ENCODE data around the gene ITGAX. TPM values are rescaled to one million over a fixed set of nuclear protein-coding genes. Genes with fewer than 3 reads are reported as not detected.

ITGAX gene
- total and polyA plus RNA-seq, 8 donors, result 0.56 to 21.5 (median 1.9) TPM

DNA sequence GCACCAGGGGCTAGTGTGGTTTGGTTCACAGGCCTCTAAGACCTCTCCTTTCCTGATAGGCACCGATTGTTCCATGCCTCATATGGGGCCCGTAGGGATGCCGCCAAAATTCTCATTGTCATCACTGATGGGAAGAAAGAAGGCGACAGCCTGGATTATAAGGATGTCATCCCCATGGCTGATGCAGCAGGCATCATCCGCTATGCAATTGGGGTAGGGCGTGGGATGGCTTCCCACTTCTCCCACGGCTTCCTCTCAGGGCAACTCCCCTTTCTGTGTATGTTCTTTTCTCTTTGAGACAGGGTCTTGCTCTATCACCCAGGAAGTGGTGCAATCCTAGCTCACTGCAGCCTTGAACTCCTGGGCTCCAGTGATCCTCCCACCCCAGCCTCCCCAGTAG, 5.3 kb downstream of the ITGAX start:
- Histone ChIP-seq H3K4me1 (no peaks in the 10 kb centered on the region), H3K27ac (no peak overlapping the region), H3K9me3 (no peaks in the 10 kb centered on the region), H3K27me3 (no peaks in the 10 kb centered on the region), H3K36me3 (no peaks in the 10 kb centered on the region), H3K4me3 (no peak overlapping the region)
- intact Hi-C loops (cut with DNase I), result no loop called here
- TF ChIP-seq, protein P1, sequence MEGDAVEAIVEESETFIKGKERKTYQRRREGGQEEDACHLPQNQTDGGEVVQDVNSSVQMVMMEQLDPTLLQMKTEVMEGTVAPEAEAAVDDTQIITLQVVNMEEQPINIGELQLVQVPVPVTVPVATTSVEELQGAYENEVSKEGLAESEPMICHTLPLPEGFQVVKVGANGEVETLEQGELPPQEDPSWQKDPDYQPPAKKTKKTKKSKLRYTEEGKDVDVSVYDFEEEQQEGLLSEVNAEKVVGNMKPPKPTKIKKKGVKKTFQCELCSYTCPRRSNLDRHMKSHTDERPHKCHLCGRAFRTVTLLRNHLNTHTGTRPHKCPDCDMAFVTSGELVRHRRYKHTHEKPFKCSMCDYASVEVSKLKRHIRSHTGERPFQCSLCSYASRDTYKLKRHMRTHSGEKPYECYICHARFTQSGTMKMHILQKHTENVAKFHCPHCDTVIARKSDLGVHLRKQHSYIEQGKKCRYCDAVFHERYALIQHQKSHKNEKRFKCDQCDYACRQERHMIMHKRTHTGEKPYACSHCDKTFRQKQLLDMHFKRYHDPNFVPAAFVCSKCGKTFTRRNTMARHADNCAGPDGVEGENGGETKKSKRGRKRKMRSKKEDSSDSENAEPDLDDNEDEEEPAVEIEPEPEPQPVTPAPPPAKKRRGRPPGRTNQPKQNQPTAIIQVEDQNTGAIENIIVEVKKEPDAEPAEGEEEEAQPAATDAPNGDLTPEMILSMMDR (IDR thresholded peaks at IDR 0.05), result no peak
- no peak for ATAC-seq
- no peak for FAIRE-seq
- no peak for DNase-seq
- WGBS, 2 donors, result 82 to 86% methylated on average over 7 of the region's 7 CpGs

DNA sequence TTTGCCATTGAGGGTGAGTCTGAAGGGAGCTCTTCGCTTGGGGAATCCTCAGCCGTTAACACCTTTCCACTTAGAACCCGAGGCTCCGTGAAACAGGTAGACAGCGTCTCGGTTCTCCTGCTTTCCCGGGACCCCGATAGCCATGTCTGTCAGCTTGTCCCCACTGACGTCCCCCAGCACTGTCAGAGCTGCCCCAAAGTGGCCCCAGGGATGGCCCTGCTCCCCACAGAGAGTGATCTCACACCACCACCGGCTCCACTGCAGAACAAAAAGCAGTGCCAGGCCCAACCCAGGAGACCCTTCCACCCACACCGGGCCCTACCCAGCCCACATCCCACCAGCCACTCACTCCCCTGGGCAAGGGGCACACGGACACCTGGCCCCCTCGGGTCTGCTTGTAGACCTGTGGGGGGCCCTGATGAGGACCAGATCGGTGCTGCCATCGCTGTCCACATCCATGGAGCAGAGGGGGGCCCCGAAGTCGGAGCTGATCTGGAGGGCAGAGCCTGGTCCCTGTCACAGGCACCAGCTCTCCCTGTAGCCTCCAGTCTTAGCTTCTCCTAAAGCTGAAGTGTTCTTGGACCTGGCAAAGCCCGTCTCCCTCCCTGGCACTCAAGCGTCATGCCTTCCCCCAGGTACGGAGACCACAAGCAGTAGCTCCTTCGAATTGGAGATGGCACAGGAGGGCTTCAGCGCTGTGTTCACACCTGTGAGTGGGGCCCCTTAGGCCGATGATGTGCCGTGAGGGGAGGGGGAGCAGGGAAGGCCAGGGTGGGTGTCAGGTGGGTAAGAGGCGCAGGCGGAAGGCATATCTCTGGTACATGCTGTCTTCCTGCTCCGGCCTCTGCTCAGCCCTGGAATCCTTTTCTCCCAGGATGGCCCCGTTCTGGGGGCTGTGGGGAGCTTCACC, 6.5 kb downstream of the ITGAX start:
- DNase-seq (peak in 1 of 6 donors; percentile 53), FAIRE-seq (no peak), ATAC-seq (no peak)
- Histone ChIP-seq H3K9me3 (no peaks in the 10 kb centered on the region), H3K4me1 (no peaks in the 10 kb centered on the region), H3K4me3 (no peak overlapping the region), H3K27ac (no peak overlapping the region), H3K27me3 (no peaks in the 10 kb centered on the region), H3K36me3 (no peaks in the 10 kb centered on the region)
- WGBS, 2 donors, result 65 to 72% methylated on average over 27 to 28 of the region's 28 CpGs
- TF ChIP-seq, protein P1 (IDR thresholded peaks at IDR 0.05), result no peak
- intact Hi-C loops (cut with DNase I), result no loop called here

DNA sequence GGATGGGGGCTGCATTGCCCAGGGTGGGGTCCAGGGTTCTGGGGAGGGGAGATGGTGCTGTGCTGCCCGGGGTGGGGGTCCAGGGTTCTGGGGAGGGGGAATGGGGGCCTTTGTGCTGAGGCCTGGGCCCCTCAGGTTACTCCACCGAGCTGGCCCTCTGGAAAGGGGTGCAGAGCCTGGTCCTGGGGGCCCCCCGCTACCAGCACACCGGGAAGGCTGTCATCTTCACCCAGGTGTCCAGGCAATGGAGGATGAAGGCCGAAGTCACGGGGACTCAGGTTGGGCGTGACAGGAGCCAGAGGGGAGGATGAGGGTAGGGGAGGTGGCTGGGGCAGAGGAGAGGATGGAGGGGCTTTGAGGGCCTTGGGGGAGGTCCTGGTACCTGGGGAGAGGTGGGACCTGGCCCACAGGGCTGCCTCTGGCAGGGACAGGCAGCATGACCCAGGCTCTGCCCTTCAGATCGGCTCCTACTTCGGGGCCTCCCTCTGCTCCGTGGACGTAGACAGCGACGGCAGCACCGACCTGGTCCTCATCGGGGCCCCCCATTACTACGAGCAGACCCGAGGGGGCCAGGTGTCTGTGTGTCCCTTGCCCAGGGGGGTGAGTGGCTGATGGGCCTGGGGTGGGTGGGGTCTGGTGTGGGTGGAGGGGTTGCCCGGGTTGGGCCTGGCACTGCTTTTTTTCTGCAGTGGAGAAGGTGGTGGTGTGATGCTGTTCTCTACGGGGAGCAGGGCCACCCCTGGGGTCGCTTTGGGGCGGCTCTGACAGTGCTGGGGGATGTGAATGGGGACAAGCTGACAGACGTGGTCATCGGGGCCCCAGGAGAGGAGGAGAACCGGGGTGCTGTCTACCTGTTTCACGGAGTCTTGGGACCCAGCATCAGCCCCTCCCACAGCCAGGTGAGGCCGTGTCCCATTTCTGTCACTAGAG, 7.8 kb downstream of the ITGAX start:
- intact Hi-C loops (cut with DNase I), result no loop called here
- no peak for FAIRE-seq
- 61 to 73% methylated on average over 18 to 26 of the region's 26 CpGs for WGBS, 2 donors

DNA sequence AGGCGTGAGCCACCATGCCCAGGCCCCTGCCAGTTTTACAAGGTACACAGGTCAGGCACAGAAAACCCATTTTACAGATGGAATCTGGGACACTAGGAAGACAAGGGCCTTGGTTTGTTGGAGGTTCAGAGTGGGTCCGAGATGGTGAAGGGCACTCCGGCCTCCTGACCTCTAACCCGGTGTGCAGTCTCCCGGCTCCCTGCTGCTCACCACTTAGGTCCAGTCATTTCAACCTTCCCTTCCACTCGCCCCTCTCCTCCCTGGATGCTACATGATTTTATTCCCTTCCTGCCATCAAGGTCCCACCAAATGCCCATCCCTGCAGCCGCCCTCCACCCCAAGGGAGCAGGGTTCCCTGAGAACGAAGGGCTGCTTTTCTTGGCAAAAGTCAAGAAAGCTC, 8.7 kb downstream of the ITGAX start:
- Histone ChIP-seq H3K27ac (no peak overlapping the region), H3K27me3 (no peaks in the 10 kb centered on the region), H3K4me3 (no peak overlapping the region), H3K4me1 (no peaks in the 10 kb centered on the region), H3K36me3 (no peaks in the 10 kb centered on the region), H3K9me3 (no peaks in the 10 kb centered on the region)
- intact Hi-C loops (cut with DNase I), result no loop called here
- no peak for DNase-seq
- no peak for ATAC-seq
- no peak for FAIRE-seq
- 78 to 81% methylated on average over 8 of the region's 8 CpGs for WGBS, 2 donors
- TF ChIP-seq, protein P1 (IDR thresholded peaks at IDR 0.05), result no peak

More for the DNA sequence above, 7.8 kb downstream of the ITGAX start:
- H3K36me3 ChIP-seq, result no peaks in the 10 kb centered on the region
- TF ChIP-seq, protein P1 (IDR thresholded peaks at IDR 0.05), result no peak
- no peaks in the 10 kb centered on the region for H3K27me3 ChIP-seq
- H3K27ac ChIP-seq, result no peak overlapping the region
- no peaks in the 10 kb centered on the region for H3K9me3 ChIP-seq
- H3K4me1 ChIP-seq, result no peaks in the 10 kb centered on the region
- no peak overlapping the region for H3K4me3 ChIP-seq
- DNase-seq (no peak), ATAC-seq (no peak)

Measured in pancreas (tissue), 10 donors.